HepG2 (cell line): ENCODE measurements around the gene RASAL1. TPM values are rescaled to one million over a fixed set of nuclear protein-coding genes. Genes with fewer than 3 reads are reported as not detected.

Source experiments
- ATAC-seq: fragments of 200-7000 bp; cut with Tn5 transposase; 3 replicates; pipeline ENCODE4 v1.9.1; 2020; ENCODE audit warnings: mild to moderate bottlenecking, moderate library complexity
- BruUV-seq: library from RNA; stranded (reverse); fragments of 400-500 nt; replicated peaks from 2 replicates; lab custom pipeline; 2021; lab: Mats Ljungman, UMichigan
- CTCF ChIA-PET: fragments of 300-600 bp; formaldehyde crosslinking; extraction: SDS; loops from one replicate; lab custom pipeline; 2021; ENCODE audit warnings: low total read pairs, inconsistent platforms, low intra/inter-chr PET ratio; lab: Yijun Ruan, JAX
- POLR2A ChIA-PET: fragments of 350-600 bp; sonication (Branson Sonifier 250); formaldehyde crosslinking; loops from one replicate; lab custom pipeline; 2020; ENCODE audit warnings: antibody characterized with exemption, inconsistent platforms; lab: Yijun Ruan, JAX
- DNase-seq: peaks from one replicate; pipeline ENCODE4 v3.0.0-alpha.2; 2015; ENCODE audit warnings: low spot score
- FAIRE-seq: peaks from 3 replicates; lab custom pipeline; 2011; peaks lifted over from hg19 to GRCh38; lab: Jason Lieb, UNC
- H2AFZ ChIP-seq: one replicate; pipeline ENCODE4 v1.6.1; 2011; ENCODE audit warnings: low read length, inconsistent platforms
- H3K27ac ChIP-seq: fragments of 300-600 bp; 3 replicates; pipeline ENCODE4 v1.8.0; 2011; ENCODE audit warnings: mixed run types, mild to moderate bottlenecking, mixed read lengths, low read length, inconsistent platforms; ENCODE audit not compliant: insufficient read depth; ENCODE audit errors: extremely low read length
- H3K27me3 ChIP-seq, 2 experiments: fragments of 200-600 bp in 1 of 2; 2 replicates in 1 of 2; 3 replicates in 1 of 2; pipeline versions ENCODE4 v1.6.0 to v1.8.0; 2011; ENCODE audit warnings: low read length in 2 of 2, mild to moderate bottlenecking in 2 of 2, moderate library complexity in 2 of 2, inconsistent platforms in 1 of 2; ENCODE audit not compliant: insufficient read depth in 2 of 2, control insufficient read depth in 1 of 2
- H3K36me3 ChIP-seq, 2 experiments: fragments of 200-600 bp in 1 of 2; replicated peaks in 1 of 2; 2 replicates in 1 of 2; 3 replicates in 1 of 2; pipeline versions ENCODE4 v1.5.1 to v1.8.0; 2011; ENCODE audit warnings: low read length in 2 of 2, inconsistent platforms in 1 of 2; ENCODE audit not compliant: insufficient read depth in 2 of 2, control insufficient read depth in 1 of 2
- H3K4me1 ChIP-seq: 2 replicates; pipeline ENCODE4 v1.5.1; 2012; ENCODE audit warnings: low read length, inconsistent platforms; ENCODE audit not compliant: insufficient read depth
- H3K4me2 ChIP-seq: 2 replicates; pipeline ENCODE4 v1.6.0; 2011; ENCODE audit warnings: low read depth, low read length, inconsistent platforms
- H3K4me3 ChIP-seq, 3 experiments: fragments of 200-600 bp in 1 of 3; sonication (generic), shearing (Covaris generic) in 1 of 3; replicated peaks in 1 of 3; 2 replicates each; pipeline ENCODE4 v1.5.1; 2011 to 2016; ENCODE audit warnings: low read length in 3 of 3, inconsistent platforms in 2 of 3, low read depth in 2 of 3, mild to moderate bottlenecking in 2 of 3, control low read depth in 1 of 3, mixed read lengths in 1 of 3; ENCODE audit not compliant: insufficient read depth in 1 of 3
- H3K79me2 ChIP-seq: one replicate; pipeline ENCODE4 v1.6.1; 2011; ENCODE audit warnings: low read length, inconsistent platforms; ENCODE audit not compliant: insufficient read depth
- H3K9ac ChIP-seq: 2 replicates; pipeline ENCODE4 v1.6.0; 2011; ENCODE audit warnings: mild to moderate bottlenecking, low read depth, low read length, inconsistent platforms; ENCODE audit not compliant: insufficient read depth
- H3K9me3 ChIP-seq: 2 replicates; pipeline ENCODE4 v1.5.1; 2012; ENCODE audit warnings: mild to moderate bottlenecking, low read length
- H4K20me1 ChIP-seq: 2 replicates; pipeline ENCODE4 v1.6.0; 2011; ENCODE audit warnings: inconsistent platforms, mild to moderate bottlenecking, low read length, moderate library complexity; ENCODE audit not compliant: insufficient read depth
- DNMT3B ChIP-seq: conservative IDR thresholded peaks from 2 replicates; pipeline ENCODE4 v1.6.1; 2016; ENCODE audit warnings: missing biosample characterization, control low read depth
- GRHL1 ChIP-seq: sonication (generic); formaldehyde crosslinking; conservative IDR thresholded peaks from 2 replicates; pipeline ENCODE4 v1.8.0; 2022; ENCODE audit warnings: missing genetic modification reagents
- HBP1 ChIP-seq: IDR thresholded peaks from 2 replicates; pipeline ENCODE4 v1.6.1; 2016; ENCODE audit warnings: low read depth, control low read depth
- HMG20A ChIP-seq: IDR thresholded peaks from 2 replicates; pipeline ENCODE4 v1.6.1; 2016; ENCODE audit warnings: borderline replicate concordance
- KMT2B ChIP-seq: IDR thresholded peaks from 2 replicates; pipeline ENCODE4 v1.6.1; 2016; ENCODE audit warnings: missing genetic modification reagents, missing compliant biosample characterization
- SALL2 ChIP-seq: sonication (generic); formaldehyde crosslinking; IDR thresholded peaks from 2 replicates; pipeline ENCODE4 v1.8.1; 2023; ENCODE audit warnings: mild to moderate bottlenecking, missing genetic modification reagents, inconsistent platforms
- SATB2 ChIP-seq: sonication (generic); formaldehyde crosslinking; IDR thresholded peaks from 2 replicates; pipeline ENCODE4 v1.5.0; 2020; ENCODE audit warnings: missing genetic modification reagents
- ZBTB7A ChIP-seq: sonication (generic); formaldehyde crosslinking; IDR thresholded peaks from 2 replicates; pipeline ENCODE4 v1.8.0; 2022; ENCODE audit warnings: mild to moderate bottlenecking, missing genetic modification reagents
- ZHX1 ChIP-seq: sonication (generic); formaldehyde crosslinking; IDR thresholded peaks from 2 replicates; pipeline ENCODE4 v1.8.1; 2022; ENCODE audit warnings: low read depth, mild to moderate bottlenecking, missing genetic modification reagents
- ZNF136 ChIP-seq: sonication (generic); formaldehyde crosslinking; IDR thresholded peaks from 2 replicates; pipeline ENCODE4 v1.8.1; 2022; ENCODE audit warnings: low read depth, mild to moderate bottlenecking, moderate library complexity, missing genetic modification reagents
- WGBS: methylation state at CpG from one replicate; pipeline ENCODE4 v1.1.6; 2017; ENCODE audit warnings: low lambda C conversion rate; 5-methylcytosine and 5-hydroxymethylcytosine counted together
- in situ Hi-C: cut with HindIII; loops from 2 replicates; pipeline ENCODE4 v1.10.0; 2017; ENCODE audit warnings: low pct_unique_long_range_greater_than_20kb; ENCODE audit not compliant: extremely low pct_ligation_motif_present
- intact Hi-C: fragments of 100-400 bp; cut with micrococcal nuclease; formaldehyde crosslinking; loops from one replicate; pipeline ENCODE4 v1.10.0; 2022; ENCODE audit not compliant: unreplicated experiment
- polyA plus RNA-seq, 8 experiments: library from polyadenylated mRNA; depleted of rRNA in 3 of 8; stranded (reverse) in 7 of 8; unstranded in 1 of 8; fragments of >200 nt; fragmentation: Illumina TruSeq in 4 of 8; extraction: Trizol in 4 of 8; gene quantifications; 2 replicates each; pipeline versions ENCODE4 v1.2.1 to v1.2.3, GENCODE V29; 2011 to 2016; ENCODE audit warnings: low read depth in 4 of 8, missing spikeins in 1 of 8, mixed read lengths in 1 of 8; ENCODE audit not compliant: insufficient read depth in 1 of 8
- total RNA-seq, 5 experiments: library from RNA; depleted of rRNA; stranded (reverse); fragments of >200 nt; fragmentation: Illumina TruSeq; extraction: Trizol; gene quantifications; 2 replicates each; pipeline ENCODE4 v1.2.3, GENCODE V29; 2016; ENCODE audit warnings: low read depth in 1 of 5

RASAL1 gene
- total and polyA plus RNA-seq, 2 of the 13 experiments (the other 11 are each of a cell fraction or from before 2014, with no cell fraction given) = not detected

GRCh38 chr12:113088971-113089756 is 46.4 kb downstream of the RASAL1 start:
- Histone ChIP-seq H2AFZ (no peak overlapping the region), H3K4me2 (no peak overlapping the region), H3K9ac (no peak overlapping the region), H3K27ac (no peak overlapping the region), H4K20me1 (no peaks in the 10 kb centered on the region), H3K9me3 (no peaks in the 10 kb centered on the region), H3K36me3 (no peaks in the 10 kb centered on the region), H3K4me3 (no peak overlapping the region), H3K4me1 (peaks cover 17% of the 10 kb centered on the region), H3K79me2 (no peaks in the 10 kb centered on the region), H3K27me3 (no peaks in the 10 kb centered on the region)
- ATAC-seq (no peak), FAIRE-seq (no peak), DNase-seq (no peak)
- ChIA-PET CTCF (no interaction called here), POLR2A (no interaction called here)
- 20% methylated on average over 12 of the region's 13 CpGs for WGBS
- in situ Hi-C loops (no loop called here), intact Hi-C loops (no loop called here)
- TF ChIP-seq HMG20A (CRISPR knock-in tag) (no peak), SALL2 (CRISPR knock-in tag) (no peak), DNMT3B (CRISPR knock-in tag) (no peak), GRHL1 (CRISPR knock-in tag) (no peak), HBP1 (no peak), ZBTB7A (no peak), KMT2B (CRISPR knock-in tag) (no peak), ZHX1 (no peak), SATB2 (CRISPR knock-in tag) (no peak), ZNF136 (no peak)
- no TSS peak for BruUV-seq
